ENCODE data around the gene PLEKHH2.

PLEKHH2 gene

DNA sequence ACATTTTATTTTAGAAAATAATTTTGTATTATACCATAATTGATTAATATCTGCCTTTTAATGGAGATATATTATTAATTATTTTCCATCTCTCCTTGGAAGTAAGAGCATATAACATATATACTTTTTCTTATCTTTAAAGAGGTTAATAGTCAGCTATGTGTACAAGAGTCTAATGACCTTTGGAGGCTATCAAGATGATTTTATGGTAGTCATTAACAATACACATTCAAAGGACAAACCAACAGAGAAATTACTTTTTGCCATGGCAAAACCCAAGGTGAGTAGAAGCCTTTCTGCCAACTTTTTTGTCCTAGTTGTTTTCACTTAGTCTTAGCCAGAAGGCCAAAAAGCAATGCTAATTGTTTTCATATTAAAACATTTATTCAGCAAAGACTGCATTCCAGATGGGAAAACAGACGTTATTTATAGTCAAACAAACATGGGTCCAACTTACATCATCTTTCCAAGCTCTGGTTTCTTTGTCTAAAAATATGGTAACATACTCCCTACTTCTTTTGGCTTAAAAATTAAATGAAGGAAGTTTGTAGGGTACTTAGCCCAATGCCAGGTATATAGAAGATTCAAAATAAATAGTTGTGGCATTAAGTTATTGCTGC is 127.1 kb downstream of the PLEKHH2 start:
- no peak for DNase-seq

DNA sequence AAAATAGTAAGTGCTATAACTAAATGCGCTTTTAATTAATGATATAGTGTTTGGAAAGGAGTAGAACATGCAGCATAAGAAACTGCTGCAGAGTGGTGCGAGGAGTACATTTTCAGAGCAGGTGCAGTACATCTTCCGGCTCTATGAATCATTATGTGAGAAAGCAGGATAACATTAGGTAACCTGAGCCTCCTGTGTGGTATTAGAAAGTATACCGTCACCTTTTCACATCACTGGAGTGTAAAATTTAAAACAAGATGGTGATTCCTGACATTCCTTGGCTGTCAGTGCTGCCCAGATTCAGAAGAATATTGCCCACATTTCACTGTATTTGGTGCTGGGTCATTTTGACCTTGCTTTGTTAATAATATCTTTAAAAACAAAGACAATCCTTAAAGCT is 128.9 kb downstream of the PLEKHH2 start:
- no peak for DNase-seq

DNA sequence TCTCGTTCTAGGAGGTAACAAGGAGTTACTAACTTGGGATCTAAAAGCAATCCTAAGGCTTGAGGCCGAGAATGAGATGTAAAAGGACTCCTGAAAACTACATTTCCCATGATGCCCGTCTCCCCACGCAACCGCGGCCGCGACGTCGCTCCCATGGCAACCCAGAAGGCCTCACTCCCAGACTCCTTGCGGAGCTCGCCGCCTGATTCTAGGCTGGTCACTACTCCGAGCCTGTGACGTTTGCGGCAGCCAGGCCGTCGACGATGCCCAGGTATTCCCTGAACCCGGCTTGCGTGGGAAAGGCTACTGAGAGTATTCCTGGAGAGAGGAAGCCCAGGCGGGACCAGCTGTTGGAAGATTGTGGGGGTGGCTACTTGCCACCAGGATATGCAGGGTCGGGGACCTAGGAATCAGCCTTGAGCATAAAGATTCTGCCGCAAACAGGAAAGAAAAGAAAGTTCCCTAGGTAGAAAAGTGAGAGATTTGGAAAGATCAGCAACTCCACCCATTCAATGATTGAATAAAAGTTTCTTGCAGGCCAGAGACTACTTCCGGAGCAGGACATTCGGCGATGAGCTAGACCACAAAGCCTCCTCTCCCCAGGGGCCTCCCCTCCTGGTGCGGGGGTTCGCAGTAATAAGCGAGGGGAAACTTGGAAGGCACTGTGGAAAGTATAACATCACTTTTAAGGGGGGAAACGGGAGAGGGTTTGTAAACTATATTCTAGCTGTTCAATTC is 137.0 kb downstream of the PLEKHH2 start, which contains the start of gene DYNC2LI1:
Gene DYNC2LI1 (plus strand): TSS at position 164 of the 738 bp plus-strand sequence. CDS start 100 bp downstream, at position 264.
- peak; percentile 62 for DNase-seq

DNA sequence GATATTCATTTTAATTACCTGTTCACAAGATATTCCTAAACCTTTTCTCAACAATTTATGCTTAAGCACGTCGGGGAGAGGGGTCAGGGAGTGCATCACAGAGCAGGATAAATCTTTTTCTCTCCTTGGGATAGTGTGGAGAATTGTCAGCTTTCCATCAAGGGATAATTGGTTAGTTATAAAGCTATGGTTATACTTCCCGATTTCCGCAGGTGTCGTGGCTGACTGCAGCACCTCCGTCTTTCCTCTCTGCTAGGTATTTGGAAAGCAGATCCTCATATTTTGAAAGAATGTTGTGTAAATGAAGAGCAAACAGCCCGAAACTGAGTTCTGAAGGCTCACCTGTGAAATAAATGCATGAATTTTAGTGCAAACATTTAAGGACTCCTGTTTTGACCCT is 137.6 kb downstream of the PLEKHH2 start:
- no peak for DNase-seq

DNA sequence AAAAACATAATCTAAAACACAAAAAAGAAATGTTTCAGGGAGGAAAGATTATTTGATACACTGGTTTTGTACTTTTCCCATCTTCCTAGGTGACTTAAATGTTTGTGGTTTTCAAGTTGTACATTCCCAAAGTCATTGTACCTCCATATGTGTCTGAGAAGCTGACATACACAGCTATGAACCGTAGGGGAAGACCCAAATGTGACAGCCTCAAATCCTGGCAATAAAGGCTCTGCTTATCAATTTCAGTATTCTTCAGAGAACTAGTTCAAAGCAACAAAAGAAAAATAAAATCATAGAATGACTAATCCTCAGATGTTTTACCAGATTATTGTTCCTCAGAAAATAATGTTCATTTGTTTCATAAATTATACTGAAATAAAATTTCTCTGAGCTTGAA is 139.3 kb downstream of the PLEKHH2 start:
- no peak for DNase-seq

DNA sequence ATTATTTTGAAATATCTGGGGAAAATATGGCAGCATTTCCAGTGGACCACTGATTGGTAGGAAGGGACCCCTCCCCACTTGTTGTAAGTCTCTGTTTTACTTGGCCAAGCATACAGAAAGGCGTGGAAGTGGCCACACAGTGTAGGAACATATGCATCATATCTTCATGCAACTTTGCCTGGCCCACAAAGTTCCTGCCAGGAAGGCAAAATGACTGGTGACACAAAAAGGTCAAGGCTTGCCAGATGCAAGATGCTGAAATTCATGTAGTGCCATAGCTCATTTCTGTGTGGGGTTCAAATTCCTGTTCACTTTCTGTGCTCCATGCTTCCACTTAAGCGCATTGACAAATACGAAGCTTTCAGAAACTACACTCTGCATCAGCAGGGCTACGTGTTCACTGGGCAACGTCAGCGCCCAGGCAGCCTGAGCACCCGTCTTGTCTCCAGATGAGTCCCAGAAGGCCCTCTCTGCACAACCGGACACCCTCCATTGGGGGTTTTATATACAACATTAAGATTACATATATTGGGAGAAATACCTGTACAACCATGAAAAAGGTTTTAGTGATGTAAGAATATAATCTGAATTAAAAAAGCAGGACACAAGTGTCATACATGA is 140.4 kb downstream of the PLEKHH2 start:
- no peak for DNase-seq

DNA sequence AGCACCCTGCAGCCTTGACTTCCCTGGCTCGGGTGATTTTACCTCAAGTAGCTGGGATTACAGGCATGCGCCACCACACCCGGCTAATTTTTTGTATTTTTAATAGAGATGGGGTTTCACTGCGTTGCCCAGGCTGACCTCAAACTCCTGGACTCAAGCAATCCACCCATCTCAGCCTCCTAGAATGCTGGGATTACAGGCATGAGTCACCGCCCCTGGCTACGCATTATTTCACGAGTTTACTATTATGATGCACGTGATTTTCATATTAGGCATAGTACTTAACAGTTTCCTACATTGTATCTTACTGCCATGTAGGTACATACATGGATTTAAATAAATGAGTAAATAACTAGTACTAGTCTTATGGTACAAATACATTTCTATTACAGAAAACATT is 141.2 kb downstream of the PLEKHH2 start:
- DNase-seq, result no peak

DNA sequence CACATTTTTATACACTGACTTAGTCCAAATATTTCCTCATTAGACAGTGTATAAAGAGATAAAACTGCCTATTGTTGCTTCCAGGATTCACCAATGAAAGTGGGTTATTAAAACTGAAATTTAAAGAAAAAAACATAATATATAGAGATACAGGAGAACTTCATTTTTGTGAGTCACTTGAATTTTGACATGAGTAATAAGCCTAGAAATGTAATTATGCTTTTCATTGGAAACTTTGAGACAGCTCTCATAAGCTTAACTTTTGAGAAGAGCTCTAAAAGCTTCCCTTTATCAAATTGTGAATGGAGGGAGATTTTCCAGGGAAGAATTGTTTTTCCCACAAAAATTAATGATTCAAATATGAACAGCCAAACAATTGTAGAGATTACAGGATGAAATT is 150.8 kb downstream of the PLEKHH2 start:
- no peak for DNase-seq

DNA sequence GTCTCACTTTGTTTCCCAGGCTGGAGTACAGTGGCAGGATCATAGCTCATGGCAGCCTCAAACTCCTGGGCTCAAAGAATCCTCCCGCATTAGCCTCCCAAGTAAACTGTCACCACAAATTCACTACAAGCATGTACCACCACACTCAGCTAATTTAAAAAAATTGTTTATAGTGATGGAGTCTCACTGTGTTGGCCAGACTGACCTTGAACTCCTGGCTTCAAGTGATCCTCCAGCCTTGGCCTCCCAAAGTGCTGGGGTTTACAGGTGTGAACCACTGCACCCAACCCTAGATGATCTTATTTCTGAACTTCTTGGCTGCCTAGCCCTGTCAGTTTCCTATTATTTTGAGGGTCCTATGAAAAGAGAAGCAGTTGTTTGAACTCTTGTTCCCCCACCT is 151.6 kb downstream of the PLEKHH2 start:
- no peak for DNase-seq

DNA sequence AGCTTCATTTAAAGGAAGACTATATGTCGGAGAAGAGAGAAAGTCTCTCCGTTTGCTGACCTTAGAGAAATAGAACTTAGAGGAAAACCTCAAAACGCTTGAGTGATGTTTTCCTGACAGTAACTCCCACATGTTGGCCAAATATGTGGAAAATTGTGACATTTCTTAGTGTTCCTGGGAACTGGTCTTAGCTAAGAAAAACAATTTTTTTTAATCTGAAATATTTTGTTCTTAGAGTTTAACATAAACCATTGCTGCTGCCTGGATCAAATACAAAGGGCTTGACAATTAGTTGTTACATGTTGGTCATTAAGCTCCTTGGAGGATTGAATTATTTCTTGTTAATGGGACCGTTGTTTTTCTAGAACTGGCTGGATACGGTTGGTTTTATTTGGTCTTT is 153.1 kb downstream of the PLEKHH2 start:
- no peak for DNase-seq

DNA sequence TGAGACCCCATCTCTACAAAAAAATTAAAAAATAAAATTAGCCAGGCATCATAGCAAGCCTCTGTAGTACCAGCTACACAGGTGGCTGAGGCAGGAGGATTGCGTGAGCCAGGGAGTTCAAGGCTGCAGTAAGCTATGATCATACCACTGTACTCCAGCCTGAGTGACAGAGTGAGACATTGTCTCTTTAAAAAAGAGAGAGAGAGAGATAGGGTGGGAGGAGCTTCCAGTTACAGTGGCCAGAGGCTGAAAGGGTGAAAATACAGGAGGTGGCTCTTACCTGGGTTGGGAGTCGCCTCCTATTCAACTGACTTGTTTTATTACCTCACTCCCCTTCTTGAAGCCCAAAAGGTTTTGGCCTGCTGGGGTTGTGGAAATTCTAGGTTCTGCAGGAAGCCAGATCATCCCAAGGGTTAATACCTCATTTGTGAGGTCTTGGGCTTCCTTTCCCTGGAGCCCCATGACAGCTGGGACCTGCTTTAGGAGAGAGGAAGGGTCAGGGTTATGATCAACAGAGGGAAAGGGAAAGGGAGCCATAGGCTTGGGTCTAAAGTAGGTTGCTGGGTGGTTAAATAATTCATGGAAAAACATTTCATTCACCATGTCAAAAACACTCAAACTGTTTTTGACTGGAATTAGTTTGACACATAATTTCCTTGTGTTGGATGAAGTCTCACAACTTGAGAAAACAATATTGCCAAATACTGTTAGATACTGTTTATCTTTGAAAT is 154.1 kb downstream of the PLEKHH2 start:
- no peak for DNase-seq

DNA sequence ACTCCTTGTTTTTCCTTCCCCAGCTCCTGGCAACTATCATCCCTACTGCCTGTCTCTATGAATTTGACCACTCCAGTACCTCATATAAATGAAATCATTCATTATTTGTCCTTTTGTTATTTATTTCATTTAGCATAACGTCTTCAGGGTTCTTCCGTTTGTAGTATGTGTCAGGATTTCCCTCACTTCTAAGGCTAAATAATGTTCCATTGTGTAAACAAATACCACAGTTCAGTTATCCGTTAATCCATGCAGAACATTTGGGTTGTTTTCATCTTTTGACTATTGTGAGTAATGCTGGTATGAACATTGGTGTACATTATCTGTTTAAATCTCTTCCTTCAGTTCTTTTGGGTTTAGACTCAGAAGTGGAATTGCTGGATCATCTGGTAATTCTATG is 155.6 kb downstream of the PLEKHH2 start:
- no peak for DNase-seq

DNA sequence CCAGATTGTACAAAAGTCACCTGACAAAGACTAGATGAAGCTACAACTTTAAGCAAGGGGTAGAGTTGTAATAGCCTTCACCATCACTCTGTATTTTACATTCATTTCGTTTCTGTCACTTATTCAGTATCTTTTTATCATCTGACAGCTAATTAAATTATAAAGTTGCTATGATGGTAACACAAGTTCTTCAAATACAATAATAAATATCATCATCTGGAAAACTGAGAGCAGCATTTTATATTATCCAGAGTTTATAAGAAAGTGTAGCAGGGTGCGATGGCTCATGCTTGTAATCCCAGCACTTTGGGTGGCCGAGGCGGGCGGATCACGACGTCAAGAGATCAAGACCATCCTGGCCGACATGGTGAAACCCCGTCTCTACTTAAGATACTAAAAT is 157.9 kb downstream of the PLEKHH2 start:
- no peak for DNase-seq

DNA sequence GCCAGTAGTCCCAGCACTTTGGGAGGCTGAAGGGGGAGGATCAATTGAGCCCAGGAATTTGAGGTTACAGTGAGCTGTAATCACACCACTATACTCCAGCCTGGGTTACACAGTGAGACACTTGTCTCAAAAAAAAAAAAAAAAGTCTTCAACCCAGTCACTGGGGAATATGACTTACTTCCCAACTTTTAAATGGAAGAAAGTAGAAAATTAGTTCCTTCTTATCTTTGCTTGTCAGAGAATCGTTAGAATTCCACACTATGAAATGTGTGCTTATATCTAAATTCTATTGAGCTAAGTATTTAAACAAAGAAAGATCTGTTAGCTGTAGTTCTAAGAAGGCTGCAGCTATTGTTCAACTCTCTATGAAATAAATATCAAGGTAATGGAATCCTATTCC is 159.1 kb downstream of the PLEKHH2 start:
- DNase-seq, result no peak

DNA sequence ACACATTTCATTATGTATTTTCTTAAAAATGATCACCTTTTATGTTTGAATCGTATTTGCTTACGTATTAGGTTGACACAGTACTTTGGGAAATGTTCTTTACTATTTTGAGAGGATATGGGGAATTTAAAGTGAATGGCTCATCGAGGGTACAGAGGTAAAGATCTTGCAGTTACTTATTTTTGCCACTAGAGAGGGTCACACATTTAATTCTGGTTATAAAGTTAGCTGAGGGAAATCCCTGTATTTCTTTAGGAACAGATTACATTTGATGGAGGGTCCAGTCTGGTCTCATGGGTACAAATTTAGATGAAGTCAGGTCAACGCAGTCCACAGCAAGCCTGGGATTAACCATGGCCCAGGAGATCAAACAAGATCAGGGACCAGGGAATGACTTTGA is 161.2 kb downstream of the PLEKHH2 start:
- DNase-seq, result no peak

DNA sequence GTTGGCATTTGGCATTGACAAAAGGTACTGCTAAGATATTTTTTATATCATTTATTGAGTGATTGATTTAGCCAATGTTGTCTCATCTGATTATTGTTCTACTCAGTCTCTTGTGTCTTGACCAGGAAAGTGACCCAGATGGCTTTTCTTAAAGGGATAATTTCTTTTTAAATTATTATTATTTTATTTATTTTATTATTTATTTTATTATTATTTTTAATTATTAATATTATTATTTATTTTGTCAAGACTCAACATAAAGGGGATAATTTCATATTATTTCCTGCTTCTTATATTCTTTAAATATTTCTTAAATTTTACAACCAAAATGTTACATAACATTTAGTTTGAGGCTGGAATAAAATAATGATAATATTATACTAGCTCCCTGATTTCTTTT is 163.8 kb downstream of the PLEKHH2 start:
- no peak for DNase-seq

DNA sequence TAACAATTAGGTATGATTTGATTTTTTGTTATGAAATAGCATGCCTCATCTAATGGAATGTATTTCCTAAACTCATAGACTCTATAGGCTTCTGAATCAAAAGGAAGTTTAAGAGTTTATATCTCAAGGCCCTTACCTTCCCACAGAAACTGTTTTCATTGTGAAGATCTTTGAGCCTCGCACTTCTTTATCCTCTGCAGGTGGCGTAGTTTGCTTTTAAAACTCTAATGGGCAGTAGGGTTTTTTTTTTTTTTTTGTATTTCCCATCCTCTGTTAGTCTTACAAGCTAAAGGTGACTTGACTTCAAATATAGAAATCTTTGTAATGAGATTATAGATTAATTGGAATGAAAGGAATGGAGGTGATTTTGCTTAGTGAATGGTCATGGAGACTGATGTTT is 165.1 kb downstream of the PLEKHH2 start:
- DNase-seq, result no peak

DNA sequence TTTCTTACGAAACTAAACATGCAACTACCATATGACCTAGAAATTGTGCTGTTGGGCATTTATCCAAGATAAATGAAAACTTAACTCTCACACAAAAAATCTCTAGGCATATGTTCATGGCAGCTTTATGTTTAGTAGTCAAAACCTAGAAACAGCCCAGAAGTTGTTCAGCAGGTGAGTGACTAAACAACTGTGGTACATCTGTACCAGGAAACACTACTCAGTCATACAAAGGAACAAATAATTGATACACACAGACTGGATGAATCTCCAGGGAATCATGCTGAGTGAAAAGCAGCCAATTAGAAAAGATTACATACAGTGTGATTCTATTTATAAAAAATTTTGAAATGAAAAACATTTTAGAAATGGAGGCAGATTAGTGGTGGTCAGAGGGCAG is 166.1 kb downstream of the PLEKHH2 start:
- no peak for DNase-seq

DNA sequence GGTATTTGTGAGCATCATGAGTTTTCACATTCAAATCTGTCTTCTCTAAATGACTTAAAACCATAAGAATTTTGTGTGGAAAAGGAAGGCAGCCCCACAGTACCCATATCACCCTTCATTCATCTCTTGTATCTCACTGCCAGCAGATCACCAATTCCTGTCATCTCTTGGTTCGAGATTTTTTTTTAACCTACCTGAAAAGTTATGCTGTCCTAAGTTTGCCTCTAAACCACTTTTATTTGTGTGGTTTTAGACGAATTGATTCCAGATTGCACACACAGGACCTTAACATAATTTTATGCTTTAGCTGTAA is 169.6 kb downstream of the PLEKHH2 start:
- no peak for DNase-seq

DNA sequence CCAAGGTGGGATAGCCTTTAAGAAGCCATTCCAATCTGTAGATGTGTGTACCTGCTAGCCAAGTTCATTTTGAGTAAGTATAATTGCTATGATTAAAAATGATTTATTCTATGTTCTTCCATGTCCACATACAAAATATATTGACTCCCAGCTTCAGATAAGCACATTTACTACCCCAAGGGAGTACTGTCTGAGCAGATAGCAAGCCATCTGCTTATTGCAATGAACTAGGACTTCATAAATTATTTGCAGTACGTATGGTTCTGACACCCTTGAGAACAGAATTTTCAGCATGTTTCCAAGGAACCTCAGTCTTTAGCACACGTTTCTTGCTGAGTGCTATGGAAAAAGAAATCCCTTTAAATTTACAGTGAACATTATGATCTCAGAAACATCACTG is 173.4 kb downstream of the PLEKHH2 start:
- no peak for DNase-seq

DNA sequence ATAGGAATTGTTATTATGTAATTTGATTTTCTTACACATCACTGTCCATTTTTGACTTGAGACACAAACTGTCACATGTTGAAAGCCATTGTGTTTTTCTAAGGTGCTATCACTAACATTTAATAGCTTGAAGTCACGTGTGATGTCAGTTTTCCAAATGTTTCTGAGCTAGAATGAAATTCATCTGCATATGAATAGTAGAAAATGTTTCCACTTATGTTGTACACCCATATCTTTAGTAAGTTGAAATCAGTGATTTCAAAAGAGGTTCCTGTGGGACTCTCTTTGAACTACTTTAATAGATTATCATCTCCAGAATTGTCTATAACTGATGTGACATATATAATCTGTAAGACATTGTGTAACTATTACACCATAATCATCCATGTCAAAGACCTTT is 173.8 kb downstream of the PLEKHH2 start:
- DNase-seq, result no peak

DNA sequence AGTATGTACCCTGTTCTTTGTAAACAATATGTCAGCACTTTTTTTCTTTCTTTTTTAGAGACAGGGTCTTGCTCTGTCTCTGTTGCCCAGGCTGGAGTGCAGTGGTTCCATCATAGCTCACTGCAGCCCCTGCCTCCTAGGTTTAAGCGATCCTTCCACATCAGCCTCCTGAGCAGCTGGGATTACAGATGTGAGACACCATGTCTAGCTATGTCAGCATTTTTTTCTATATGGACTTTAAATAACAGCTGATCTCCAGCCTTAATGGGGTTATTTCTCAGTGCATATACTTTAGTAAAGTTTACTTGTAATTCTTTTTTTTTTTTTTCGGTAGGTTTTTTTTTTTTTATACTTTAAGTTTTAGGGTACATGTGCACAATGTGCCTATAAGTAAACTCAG is 174.9 kb downstream of the PLEKHH2 start:
- no peak for DNase-seq

DNA sequence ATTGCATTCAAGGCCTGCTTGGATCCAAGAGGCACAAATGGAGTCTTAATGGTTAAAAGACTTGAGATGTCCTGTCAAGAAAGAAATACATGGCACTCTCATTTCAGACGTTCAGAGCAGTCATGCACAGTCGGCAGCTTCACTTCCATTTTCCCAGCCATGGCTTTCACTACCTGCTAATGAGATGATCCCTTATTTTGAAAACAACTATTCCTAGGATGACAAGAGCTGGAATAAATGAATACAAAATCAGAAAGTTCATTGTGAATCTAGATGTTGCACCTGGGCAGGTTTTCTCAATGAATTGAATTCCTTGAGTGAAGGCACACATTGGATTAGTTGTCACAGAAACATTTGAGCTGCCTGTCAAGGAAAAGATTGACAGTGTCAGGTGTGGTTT is 175.9 kb downstream of the PLEKHH2 start:
- DNase-seq, result no peak

DNA sequence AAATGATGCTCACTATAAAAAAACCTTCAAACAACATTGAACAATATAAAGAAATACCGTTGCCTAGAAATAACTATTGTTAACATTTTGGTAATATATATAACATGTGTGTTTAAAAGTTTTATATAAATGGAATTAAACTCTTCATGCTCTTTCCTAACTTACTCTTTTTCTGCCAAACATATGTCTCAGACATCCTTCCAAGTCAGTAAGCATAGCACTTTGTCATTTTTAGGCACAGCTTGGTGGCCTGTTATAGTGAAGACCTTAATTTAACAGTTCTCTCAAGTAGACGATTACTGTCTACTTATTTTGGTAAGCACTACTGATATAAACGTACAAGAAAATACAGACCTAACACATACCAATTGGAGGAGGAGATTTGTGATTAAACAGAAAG is 177.7 kb downstream of the PLEKHH2 start:
- DNase-seq, result no peak

Data from NK-92 treated with Interleukin-12 subunit alpha and Interleukin-12 subunit beta, amount 100 ng/mL, for 24 hours (cell line).